ENCODE results near the gene ADAT2. TPM values are rescaled to one million over a fixed set of nuclear protein-coding genes. Genes with fewer than 3 reads are reported as not detected.

ADAT2 gene
- total RNA-seq, 6 experiments from 2014 or later: 3.6 to 5.2 (median 4.2) TPM

DNA sequence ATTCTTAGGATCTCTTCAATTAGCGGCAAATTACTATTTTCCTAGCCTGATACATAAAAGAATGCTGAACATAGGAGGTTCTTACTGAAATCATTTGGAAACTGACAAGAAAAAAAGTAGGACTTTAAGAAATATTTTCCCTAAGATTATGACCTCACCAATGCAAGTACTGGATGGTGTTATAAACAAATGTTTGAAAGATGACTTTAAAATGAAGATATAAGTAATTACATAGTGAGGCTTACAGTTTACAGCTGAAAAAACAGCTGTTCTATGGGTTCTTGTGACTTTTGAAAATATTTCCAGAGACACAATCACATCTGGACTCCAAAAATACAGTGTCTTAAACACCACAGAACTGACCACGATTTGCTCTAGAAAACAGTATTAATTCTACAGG, 64.9 kb downstream of the ADAT2 start:
- WGBS (ENCODE audit: insufficient coverage, low coverage, low lambda C conversion rate, missing lambda C conversion rate): 82% methylated on average over 2 of the region's 2 CpGs
- Histone ChIP-seq H3K9me3 (no peaks in the 10 kb centered on the region), H3K4me3 (no peak overlapping the region), H3K36me3 (no peaks in the 10 kb centered on the region), H3K4me1 (no peaks in the 10 kb centered on the region), H3K27me3 (no peaks in the 10 kb centered on the region), H3K27ac (no peak overlapping the region)
- ATAC-seq: no peak
- DNase-seq: no peak
- TF ChIP-seq, protein P1, sequence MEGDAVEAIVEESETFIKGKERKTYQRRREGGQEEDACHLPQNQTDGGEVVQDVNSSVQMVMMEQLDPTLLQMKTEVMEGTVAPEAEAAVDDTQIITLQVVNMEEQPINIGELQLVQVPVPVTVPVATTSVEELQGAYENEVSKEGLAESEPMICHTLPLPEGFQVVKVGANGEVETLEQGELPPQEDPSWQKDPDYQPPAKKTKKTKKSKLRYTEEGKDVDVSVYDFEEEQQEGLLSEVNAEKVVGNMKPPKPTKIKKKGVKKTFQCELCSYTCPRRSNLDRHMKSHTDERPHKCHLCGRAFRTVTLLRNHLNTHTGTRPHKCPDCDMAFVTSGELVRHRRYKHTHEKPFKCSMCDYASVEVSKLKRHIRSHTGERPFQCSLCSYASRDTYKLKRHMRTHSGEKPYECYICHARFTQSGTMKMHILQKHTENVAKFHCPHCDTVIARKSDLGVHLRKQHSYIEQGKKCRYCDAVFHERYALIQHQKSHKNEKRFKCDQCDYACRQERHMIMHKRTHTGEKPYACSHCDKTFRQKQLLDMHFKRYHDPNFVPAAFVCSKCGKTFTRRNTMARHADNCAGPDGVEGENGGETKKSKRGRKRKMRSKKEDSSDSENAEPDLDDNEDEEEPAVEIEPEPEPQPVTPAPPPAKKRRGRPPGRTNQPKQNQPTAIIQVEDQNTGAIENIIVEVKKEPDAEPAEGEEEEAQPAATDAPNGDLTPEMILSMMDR (IDR thresholded peaks at IDR 0.05): no peak
- no peak for TF ChIP-seq POLR2A (IDR thresholded peaks at IDR 0.05)
- intact Hi-C loops (cut with DNase I): no loop called here

- H3K27me3 ChIP-seq: no peaks in the 10 kb centered on the region
- H3K36me3 ChIP-seq: no peaks in the 10 kb centered on the region
- no peaks in the 10 kb centered on the region for H3K9me3 ChIP-seq
- H3K27ac ChIP-seq: no peak overlapping the region
- no peak overlapping the region for H3K4me3 ChIP-seq
- H3K4me1 ChIP-seq: no peaks in the 10 kb centered on the region
- ATAC-seq (no peak), DNase-seq (no peak)
- TF ChIP-seq, protein P1 (IDR thresholded peaks at IDR 0.05): no peak
- intact Hi-C loops (cut with DNase I): no loop called here
Measured at GRCh38 chr6:143376861-143377260, 73.6 kb downstream of the ADAT2 start.

GRCh38 chr6:143376375-143376774, 74.1 kb downstream of the ADAT2 start:
- DNase-seq (no peak), ATAC-seq (no peak)
- Histone ChIP-seq H3K4me3 (no peak overlapping the region), H3K27ac (no peak overlapping the region), H3K4me1 (no peaks in the 10 kb centered on the region), H3K27me3 (no peaks in the 10 kb centered on the region), H3K36me3 (no peaks in the 10 kb centered on the region), H3K9me3 (no peaks in the 10 kb centered on the region)
- intact Hi-C loops (cut with DNase I): no loop called here
- no peak for TF ChIP-seq POLR2A (IDR thresholded peaks at IDR 0.05)
- TF ChIP-seq, protein P1 (IDR thresholded peaks at IDR 0.05): no peak
- WGBS (ENCODE audit: insufficient coverage, low coverage, low lambda C conversion rate, missing lambda C conversion rate): 96% methylated on average over 3 of the region's 3 CpGs

- intact Hi-C loops (cut with DNase I): no loop called here
- DNase-seq: no peak
- Histone ChIP-seq H3K4me1 (no peaks in the 10 kb centered on the region), H3K27ac (no peak overlapping the region), H3K36me3 (no peaks in the 10 kb centered on the region), H3K4me3 (no peak overlapping the region), H3K9me3 (no peaks in the 10 kb centered on the region), H3K27me3 (no peaks in the 10 kb centered on the region)
- TF ChIP-seq POLR2A (IDR thresholded peaks at IDR 0.05): no peak
- TF ChIP-seq, protein P1 (IDR thresholded peaks at IDR 0.05): no peak
- WGBS (ENCODE audit: insufficient coverage, low coverage, low lambda C conversion rate, missing lambda C conversion rate): 77% methylated on average over 5 of the region's 5 CpGs
- no peak for ATAC-seq
Measured at GRCh38 chr6:143375022-143375585, 75.4 kb downstream of the ADAT2 start.

- 35% methylated on average over 2 of the region's 2 CpGs for WGBS (ENCODE audit: insufficient coverage, low coverage, low lambda C conversion rate, missing lambda C conversion rate)
- Histone ChIP-seq H3K9me3 (no peaks in the 10 kb centered on the region), H3K4me3 (no peak overlapping the region), H3K36me3 (no peaks in the 10 kb centered on the region), H3K27me3 (no peaks in the 10 kb centered on the region), H3K27ac (no peak overlapping the region), H3K4me1 (no peaks in the 10 kb centered on the region)
- TF ChIP-seq, protein P1 (IDR thresholded peaks at IDR 0.05): no peak
- ATAC-seq: no peak
- intact Hi-C loops (cut with DNase I): no loop called here
- DNase-seq: no peak
Measured at GRCh38 chr6:143374014-143374413, 76.5 kb downstream of the ADAT2 start.
